Ishikawa (cell line): ENCODE data around the gene ANKRD55.

Source experiments
- CEBPB ChIP-seq: IDR thresholded peaks from 2 replicates; pipeline ENCODE4 v1.6.1; 2012
- CREB1 ChIP-seq: IDR thresholded peaks from 2 replicates; pipeline ENCODE4 v1.6.1; 2012; ENCODE audit warnings: low read depth
- EGR1 ChIP-seq: IDR thresholded peaks from 2 replicates; pipeline ENCODE4 v1.6.1; 2012
- EP300 ChIP-seq: IDR thresholded peaks from 2 replicates; pipeline ENCODE4 v1.6.1; 2012; ENCODE audit warnings: borderline replicate concordance
- FOXM1 ChIP-seq: IDR thresholded peaks from 2 replicates; pipeline ENCODE4 v1.6.1; 2012; ENCODE audit warnings: low read depth, borderline replicate concordance
- MAX ChIP-seq: IDR thresholded peaks from 2 replicates; pipeline ENCODE4 v1.6.1; 2012
- NFIC ChIP-seq: IDR thresholded peaks from 2 replicates; pipeline ENCODE4 v1.6.1; 2012
- RAD21 ChIP-seq: IDR thresholded peaks from 2 replicates; pipeline ENCODE4 v1.6.1; 2012; ENCODE audit warnings: low read depth
- TAF1 ChIP-seq: IDR thresholded peaks from 2 replicates; pipeline ENCODE4 v1.6.1; 2012; ENCODE audit warnings: low read depth, mild to moderate bottlenecking
- TCF12 ChIP-seq: IDR thresholded peaks from 2 replicates; pipeline ENCODE4 v1.6.1; 2012; ENCODE audit warnings: low read depth
- TEAD4 ChIP-seq: IDR thresholded peaks from 2 replicates; pipeline ENCODE4 v1.6.1; 2012
- USF1 ChIP-seq: IDR thresholded peaks from 2 replicates; pipeline ENCODE4 v1.6.1; 2012
- YY1 ChIP-seq: IDR thresholded peaks from 2 replicates; pipeline ENCODE4 v1.6.1; 2012; ENCODE audit warnings: low read depth
- ZBTB7A ChIP-seq: IDR thresholded peaks from 2 replicates; pipeline ENCODE4 v1.6.1; 2012; ENCODE audit warnings: low read depth
- TF ChIP-seq, protein P1 (sequence below): IDR thresholded peaks from 2 replicates; pipeline ENCODE4 v1.6.1; 2012; ENCODE audit warnings: low read depth, mild to moderate bottlenecking

The ANKRD55 gene

GRCh38 chr5:56148453-56148971, 84.6 kb downstream of the ANKRD55 start:
- TF ChIP-seq TEAD4 (no peak), MAX (no peak)

DNA sequence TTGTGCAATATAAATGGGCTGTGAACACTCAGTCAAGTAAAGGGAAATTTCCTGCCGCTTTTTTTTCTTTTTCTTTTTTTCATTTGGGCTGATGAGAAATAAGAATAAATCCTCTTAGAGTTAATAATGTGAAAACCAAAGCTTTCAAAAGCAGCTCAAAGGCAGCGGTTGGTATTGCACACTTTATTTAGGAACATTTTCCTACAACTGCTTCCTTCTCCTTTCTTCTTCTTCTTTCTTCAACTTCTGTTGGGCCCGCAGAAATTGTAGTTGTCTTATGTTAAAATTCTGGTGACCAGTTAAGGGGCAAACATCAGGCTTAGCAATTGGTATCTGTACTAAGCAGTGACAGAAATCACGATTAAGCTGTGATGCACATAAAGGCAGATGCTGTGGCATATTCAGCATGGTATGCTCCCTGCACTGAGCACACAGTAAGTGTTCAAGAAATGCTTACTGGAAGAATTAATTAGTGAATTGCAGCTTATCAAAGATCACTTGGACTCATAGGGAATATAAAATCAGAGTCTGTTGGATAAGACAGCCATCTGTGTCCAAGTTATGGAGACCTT, 85.4 kb downstream of the ANKRD55 start:
- TF ChIP-seq EP300 (no peak), CEBPB (no peak), TAF1 (no peak), CREB1 (no peak), USF1 (no peak), EGR1 (no peak), TCF12 (no peak), MAX (no peak), TEAD4 (no peak), ZBTB7A (no peak), NFIC (no peak)

DNA sequence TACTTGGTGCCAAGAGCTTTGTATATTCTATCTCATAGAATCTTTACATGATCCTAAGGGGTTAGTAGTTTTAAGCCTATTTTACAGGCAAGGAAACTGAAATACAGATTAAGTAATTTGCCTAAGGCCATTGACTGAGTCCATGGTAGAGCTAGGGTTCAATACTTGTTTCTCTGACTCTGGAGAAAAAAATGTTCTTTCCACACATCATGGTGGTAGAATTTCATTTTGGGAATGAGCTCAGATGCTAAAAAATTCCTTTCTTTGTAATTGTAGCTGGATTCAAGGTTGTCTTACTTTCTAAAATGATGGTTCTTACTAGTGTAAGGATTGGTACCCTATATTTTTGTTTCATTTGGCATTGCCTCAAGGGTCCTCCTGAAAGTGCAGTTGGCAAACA, 86.0 kb downstream of the ANKRD55 start:
- TF ChIP-seq USF1 (no peak), EGR1 (no peak), ZBTB7A (no peak), NFIC (no peak), FOXM1 (no peak), EP300 (no peak), MAX (no peak), TAF1 (no peak), TCF12 (no peak), CREB1 (no peak), CEBPB (no peak), TEAD4 (no peak), RAD21 (no peak), YY1 (no peak)
- TF ChIP-seq, protein P1, sequence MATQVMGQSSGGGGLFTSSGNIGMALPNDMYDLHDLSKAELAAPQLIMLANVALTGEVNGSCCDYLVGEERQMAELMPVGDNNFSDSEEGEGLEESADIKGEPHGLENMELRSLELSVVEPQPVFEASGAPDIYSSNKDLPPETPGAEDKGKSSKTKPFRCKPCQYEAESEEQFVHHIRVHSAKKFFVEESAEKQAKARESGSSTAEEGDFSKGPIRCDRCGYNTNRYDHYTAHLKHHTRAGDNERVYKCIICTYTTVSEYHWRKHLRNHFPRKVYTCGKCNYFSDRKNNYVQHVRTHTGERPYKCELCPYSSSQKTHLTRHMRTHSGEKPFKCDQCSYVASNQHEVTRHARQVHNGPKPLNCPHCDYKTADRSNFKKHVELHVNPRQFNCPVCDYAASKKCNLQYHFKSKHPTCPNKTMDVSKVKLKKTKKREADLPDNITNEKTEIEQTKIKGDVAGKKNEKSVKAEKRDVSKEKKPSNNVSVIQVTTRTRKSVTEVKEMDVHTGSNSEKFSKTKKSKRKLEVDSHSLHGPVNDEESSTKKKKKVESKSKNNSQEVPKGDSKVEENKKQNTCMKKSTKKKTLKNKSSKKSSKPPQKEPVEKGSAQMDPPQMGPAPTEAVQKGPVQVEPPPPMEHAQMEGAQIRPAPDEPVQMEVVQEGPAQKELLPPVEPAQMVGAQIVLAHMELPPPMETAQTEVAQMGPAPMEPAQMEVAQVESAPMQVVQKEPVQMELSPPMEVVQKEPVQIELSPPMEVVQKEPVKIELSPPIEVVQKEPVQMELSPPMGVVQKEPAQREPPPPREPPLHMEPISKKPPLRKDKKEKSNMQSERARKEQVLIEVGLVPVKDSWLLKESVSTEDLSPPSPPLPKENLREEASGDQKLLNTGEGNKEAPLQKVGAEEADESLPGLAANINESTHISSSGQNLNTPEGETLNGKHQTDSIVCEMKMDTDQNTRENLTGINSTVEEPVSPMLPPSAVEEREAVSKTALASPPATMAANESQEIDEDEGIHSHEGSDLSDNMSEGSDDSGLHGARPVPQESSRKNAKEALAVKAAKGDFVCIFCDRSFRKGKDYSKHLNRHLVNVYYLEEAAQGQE, result no peak

DNA sequence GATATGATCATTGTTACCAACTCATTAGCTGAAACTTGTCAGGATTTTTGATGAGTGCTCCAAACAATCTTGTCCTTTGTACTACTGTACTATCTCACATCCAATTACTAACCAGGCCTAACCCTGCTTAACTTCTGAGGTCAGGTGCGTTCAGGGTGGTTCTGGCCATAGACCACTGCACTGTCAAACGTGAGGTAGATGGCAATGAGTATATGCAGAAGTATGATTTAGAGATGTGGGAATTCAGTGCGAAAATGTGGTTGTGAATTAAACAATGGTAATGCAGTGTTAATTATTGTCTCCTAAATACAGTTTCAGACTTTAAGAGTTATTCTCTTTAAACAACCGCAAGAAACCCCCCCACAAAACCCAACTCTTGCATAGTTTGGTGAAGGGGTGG, 86.5 kb downstream of the ANKRD55 start:
- TF ChIP-seq NFIC (no peak), EP300 (no peak), RAD21 (no peak), CEBPB (no peak), CREB1 (no peak), MAX (no peak), USF1 (no peak), TAF1 (no peak), YY1 (no peak), FOXM1 (no peak)

GRCh38 chr5:56145511-56145910, 87.6 kb downstream of the ANKRD55 start:
- TF ChIP-seq TAF1 (no peak), NFIC (no peak), EP300 (no peak), MAX (no peak), CEBPB (no peak)

DNA sequence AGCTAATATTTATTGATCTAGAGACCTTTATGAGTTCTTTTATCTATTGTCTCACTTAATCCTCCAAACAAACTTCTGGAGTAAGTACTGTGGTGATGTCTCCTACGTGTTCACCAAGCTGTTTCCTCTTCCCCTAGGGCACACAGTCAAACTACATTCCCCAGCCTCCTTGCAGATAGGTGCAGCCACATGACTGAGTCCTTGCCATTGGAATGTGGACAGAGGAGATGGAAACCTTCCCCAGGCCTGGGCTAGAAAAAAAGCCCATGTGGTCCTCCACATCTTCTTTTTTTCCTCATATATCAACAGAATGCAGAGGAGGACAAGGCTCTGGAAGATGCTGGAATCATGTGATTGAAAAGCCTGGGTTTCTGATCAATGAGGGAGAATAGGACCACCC, 88.0 kb downstream of the ANKRD55 start:
- no peak for TF ChIP-seq NFIC
- no peak for TF ChIP-seq CEBPB
- TF ChIP-seq, protein P1, result no peak
- TF ChIP-seq USF1, result peak; percentile 12; the same call in 1 of the 2 replicates
- TF ChIP-seq TEAD4, result no peak
- TF ChIP-seq EGR1, result no peak
- no peak for TF ChIP-seq ZBTB7A
